Activated CD4-positive, alpha-beta T cell treated with anti-CD3 and anti-CD28 coated beads, Interleukin-2, amount 10 ng/mL, durations not matched to agents 24 days and 14 days (primary cell): ENCODE results near the gene HK3. TPM values are rescaled to one million over a fixed set of nuclear protein-coding genes. Genes with fewer than 3 reads are reported as not detected.

Experiments used
- DNase-seq: peaks from one replicate; pipeline ENCODE4 v3.0.0; 2022
- H3K27ac Mint-ChIP-seq: one replicate; pipeline ENCODE4 v1.8.0; 2022; ENCODE audit warnings: mild to moderate bottlenecking, mixed read lengths
- H3K27me3 Mint-ChIP-seq: one replicate; pipeline ENCODE4 v1.8.0; 2022; ENCODE audit warnings: mixed read lengths
- H3K36me3 Mint-ChIP-seq: one replicate; pipeline ENCODE4 v1.8.0; 2022; ENCODE audit warnings: low read depth, mild to moderate bottlenecking, mixed read lengths
- H3K4me1 Mint-ChIP-seq: one replicate; pipeline ENCODE4 v1.8.0; 2021; ENCODE audit warnings: mixed read lengths
- H3K4me3 Mint-ChIP-seq: one replicate; pipeline ENCODE4 v1.8.0; 2022; ENCODE audit warnings: mild to moderate bottlenecking, moderate library complexity, mixed read lengths
- H3K9me3 Mint-ChIP-seq: one replicate; pipeline ENCODE4 v1.8.0; 2021; ENCODE audit warnings: mixed read lengths
- intact Hi-C: fragments of 100-400 bp; cut with micrococcal nuclease; formaldehyde crosslinking; loops from one replicate; pipeline ENCODE4 v1.15.1; 2023
- total RNA-seq: library from RNA; stranded (reverse); gene quantifications from 2 replicates; pipeline ENCODE4 v1.2.3, GENCODE V29; 2022

Gene HK3
- total RNA-seq, 1 donor from 2014 or later = 0.21 TPM

- Mint-ChIP-seq H3K4me1 (peaks cover 6% of the 10 kb centered on the region), H3K36me3 (no peaks in the 10 kb centered on the region), H3K9me3 (no peaks in the 10 kb centered on the region), H3K27ac (no peak overlapping the region), H3K27me3 (peaks cover 5% of the 10 kb centered on the region), H3K4me3 (no peak overlapping the region)
- intact Hi-C loops = no loop called here
- no peak for DNase-seq
These were observed 4.8 kb downstream of the HK3 start for GRCh38 chr5:176894298-176894697.

GRCh38 chr5:176892663-176893062 lies 6.5 kb downstream of the HK3 start:
- Mint-ChIP-seq H3K27ac (no peak overlapping the region), H3K27me3 (peaks cover 5% of the 10 kb centered on the region), H3K4me3 (no peak overlapping the region), H3K36me3 (no peaks in the 10 kb centered on the region), H3K9me3 (no peaks in the 10 kb centered on the region), H3K4me1 (peaks cover 2% of the 10 kb centered on the region)
- no peak for DNase-seq
- intact Hi-C loops = no loop called here

- no peak for DNase-seq
- Mint-ChIP-seq H3K27ac (no peak overlapping the region), H3K36me3 (no peaks in the 10 kb centered on the region), H3K4me1 (no peaks in the 10 kb centered on the region), H3K9me3 (no peaks in the 10 kb centered on the region), H3K4me3 (no peak overlapping the region), H3K27me3 (peaks cover 5% of the 10 kb centered on the region)
- intact Hi-C loops = no loop called here
These were observed 7.7 kb downstream of the HK3 start for GRCh38 chr5:176891331-176891958.

GRCh38 chr5:176890455-176891330 lies 8.5 kb downstream of the HK3 start:
- H3K4me3 Mint-ChIP-seq = no peak overlapping the region
- peaks cover 5% of the 10 kb centered on the region for H3K27me3 Mint-ChIP-seq
- no peak overlapping the region for H3K27ac Mint-ChIP-seq
- no peaks in the 10 kb centered on the region for H3K9me3 Mint-ChIP-seq
- no peaks in the 10 kb centered on the region for H3K36me3 Mint-ChIP-seq
- no peak for DNase-seq
- intact Hi-C loops = no loop called here
- no peaks in the 10 kb centered on the region for H3K4me1 Mint-ChIP-seq

GRCh38 chr5:176889321-176890280 lies 9.5 kb downstream of the HK3 start:
- peaks cover 4% of the 10 kb centered on the region for H3K4me1 Mint-ChIP-seq
- DNase-seq = no peak
- intact Hi-C loops = no loop called here
- H3K4me3 Mint-ChIP-seq = no peak overlapping the region
- H3K9me3 Mint-ChIP-seq = no peaks in the 10 kb centered on the region
- peaks cover 5% of the 10 kb centered on the region for H3K27me3 Mint-ChIP-seq
- no peak overlapping the region for H3K27ac Mint-ChIP-seq
- no peaks in the 10 kb centered on the region for H3K36me3 Mint-ChIP-seq

GRCh38 chr5:176888865-176889165 lies 10.3 kb downstream of the HK3 start:
- DNase-seq = no peak
- intact Hi-C loops = no loop called here
- Mint-ChIP-seq H3K27me3 (peaks cover 5% of the 10 kb centered on the region), H3K9me3 (no peaks in the 10 kb centered on the region), H3K27ac (no peak overlapping the region), H3K36me3 (no peaks in the 10 kb centered on the region), H3K4me3 (no peak overlapping the region), H3K4me1 (peaks cover 6% of the 10 kb centered on the region)

GRCh38 chr5:176888016-176888864 lies 10.9 kb downstream of the HK3 start:
- H3K27ac Mint-ChIP-seq = no peak overlapping the region
- intact Hi-C loops = no loop called here
- DNase-seq = no peak
- H3K27me3 Mint-ChIP-seq = peaks cover 5% of the 10 kb centered on the region
- H3K4me3 Mint-ChIP-seq = no peak overlapping the region
- H3K4me1 Mint-ChIP-seq = peaks cover 6% of the 10 kb centered on the region
- no peaks in the 10 kb centered on the region for H3K36me3 Mint-ChIP-seq
- no peaks in the 10 kb centered on the region for H3K9me3 Mint-ChIP-seq

- intact Hi-C loops = no loop called here
- Mint-ChIP-seq H3K36me3 (no peaks in the 10 kb centered on the region), H3K27ac (no peak overlapping the region), H3K4me3 (no peak overlapping the region), H3K27me3 (peaks cover 5% of the 10 kb centered on the region), H3K4me1 (peaks cover 6% of the 10 kb centered on the region), H3K9me3 (no peaks in the 10 kb centered on the region)
- DNase-seq = no peak
These were observed 11.8 kb downstream of the HK3 start for GRCh38 chr5:176887252-176887849.

- Mint-ChIP-seq H3K27me3 (peaks cover 2% of the 10 kb centered on the region), H3K9me3 (no peaks in the 10 kb centered on the region), H3K27ac (no peak overlapping the region), H3K4me3 (no peak overlapping the region), H3K36me3 (no peaks in the 10 kb centered on the region), H3K4me1 (peaks cover 6% of the 10 kb centered on the region)
- intact Hi-C loops = no loop called here
- DNase-seq = no peak
These were observed 12.6 kb downstream of the HK3 start for GRCh38 chr5:176886336-176887251.

- DNase-seq = no peak
- H3K36me3 Mint-ChIP-seq = no peaks in the 10 kb centered on the region
- no peak overlapping the region for H3K27ac Mint-ChIP-seq
- no peak overlapping the region for H3K4me3 Mint-ChIP-seq
- H3K4me1 Mint-ChIP-seq = peaks cover 6% of the 10 kb centered on the region
- intact Hi-C loops = no loop called here
- H3K9me3 Mint-ChIP-seq = no peaks in the 10 kb centered on the region
- no peaks in the 10 kb centered on the region for H3K27me3 Mint-ChIP-seq
These were observed 14.6 kb downstream of the HK3 start for GRCh38 chr5:176884571-176884890.

- Mint-ChIP-seq H3K36me3 (no peaks in the 10 kb centered on the region), H3K4me3 (no peak overlapping the region), H3K4me1 (peaks cover 6% of the 10 kb centered on the region), H3K27me3 (no peaks in the 10 kb centered on the region), H3K27ac (no peak overlapping the region), H3K9me3 (no peaks in the 10 kb centered on the region)
- DNase-seq = no peak
- intact Hi-C loops = no loop called here
These were observed 15.2 kb downstream of the HK3 start for GRCh38 chr5:176883700-176884570.

GRCh38 chr5:176882567-176882903 lies 16.6 kb downstream of the HK3 start:
- no peak overlapping the region for H3K27ac Mint-ChIP-seq
- DNase-seq = no peak

More at GRCh38 chr5:176882567-176882903, 16.6 kb downstream of the HK3 start:
- Mint-ChIP-seq H3K27me3 (no peaks in the 10 kb centered on the region), H3K4me3 (no peak overlapping the region), H3K9me3 (no peaks in the 10 kb centered on the region), H3K4me1 (peaks cover 6% of the 10 kb centered on the region), H3K36me3 (no peaks in the 10 kb centered on the region)
- intact Hi-C loops = no loop called here
